Upper lobe of left lung (tissue), 4 donors: ENCODE results near the gene USP6NL.

ENCODE experiments used
- EP300 ChIP-seq, 4 donors: sonication (generic); formaldehyde crosslinking; IDR thresholded peaks; one replicate each; pipeline ENCODE4 v1.5.1; 2017; ENCODE audit warnings: antibody characterized with exemption in 4 of 4, control low read depth in 2 of 4
- POLR2A ChIP-seq, 4 donors: fragments of 450-650 bp; IDR thresholded peaks; one replicate each; pipeline ENCODE4 v1.5.1; 2016 to 2017; ENCODE audit warnings: antibody characterized with exemption in 4 of 4, mild to moderate bottlenecking in 2 of 4
- TF ChIP-seq, protein P1 (sequence below), 6 experiments: fragments of 450-650 bp in 4 of 6; fragments of 200-600 bp in 2 of 6; sonication (generic) in 2 of 6; IDR thresholded peaks; one replicate each; pipeline ENCODE4 v1.5.1; 2016 to 2019; ENCODE audit warnings: antibody characterized with exemption in 6 of 6

DNA sequence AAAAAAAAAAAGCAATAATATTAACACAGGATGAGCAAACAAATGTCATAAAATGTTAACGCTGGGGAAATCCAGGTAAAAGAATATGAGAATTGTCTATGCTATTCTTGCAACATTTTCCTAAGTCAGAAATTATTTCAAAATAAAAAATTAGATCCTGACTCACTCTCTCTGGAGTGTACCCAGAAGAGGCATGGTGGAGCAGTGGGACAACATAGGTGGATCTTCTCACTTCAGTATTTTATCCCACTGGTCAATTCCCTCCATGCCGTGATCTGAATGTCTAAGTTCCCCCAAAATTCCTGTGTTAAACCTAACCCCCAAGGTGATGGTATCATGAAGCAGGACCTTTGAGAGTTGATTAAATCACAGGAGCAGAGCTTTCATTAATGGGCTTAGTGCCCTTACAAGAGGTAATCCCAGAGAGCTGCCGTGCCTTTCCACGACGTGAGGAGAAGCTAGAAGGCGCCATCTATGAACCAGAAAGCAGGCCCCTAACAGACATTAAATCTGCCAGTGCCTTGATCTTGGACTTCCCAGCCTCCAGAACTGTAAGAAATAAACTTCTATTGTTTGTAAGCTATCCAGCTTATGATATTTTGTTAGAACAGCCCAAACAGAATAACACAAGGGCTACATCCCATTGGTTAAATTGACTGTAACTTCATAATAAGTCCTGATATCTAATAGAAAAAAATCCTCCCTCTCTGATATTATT, 35.2 kb downstream of the USP6NL start:
- TF ChIP-seq POLR2A (IDR thresholded peaks at IDR 0.05) (no peak), EP300 (IDR thresholded peaks at IDR 0.05) (no peak)
- TF ChIP-seq, protein P1, sequence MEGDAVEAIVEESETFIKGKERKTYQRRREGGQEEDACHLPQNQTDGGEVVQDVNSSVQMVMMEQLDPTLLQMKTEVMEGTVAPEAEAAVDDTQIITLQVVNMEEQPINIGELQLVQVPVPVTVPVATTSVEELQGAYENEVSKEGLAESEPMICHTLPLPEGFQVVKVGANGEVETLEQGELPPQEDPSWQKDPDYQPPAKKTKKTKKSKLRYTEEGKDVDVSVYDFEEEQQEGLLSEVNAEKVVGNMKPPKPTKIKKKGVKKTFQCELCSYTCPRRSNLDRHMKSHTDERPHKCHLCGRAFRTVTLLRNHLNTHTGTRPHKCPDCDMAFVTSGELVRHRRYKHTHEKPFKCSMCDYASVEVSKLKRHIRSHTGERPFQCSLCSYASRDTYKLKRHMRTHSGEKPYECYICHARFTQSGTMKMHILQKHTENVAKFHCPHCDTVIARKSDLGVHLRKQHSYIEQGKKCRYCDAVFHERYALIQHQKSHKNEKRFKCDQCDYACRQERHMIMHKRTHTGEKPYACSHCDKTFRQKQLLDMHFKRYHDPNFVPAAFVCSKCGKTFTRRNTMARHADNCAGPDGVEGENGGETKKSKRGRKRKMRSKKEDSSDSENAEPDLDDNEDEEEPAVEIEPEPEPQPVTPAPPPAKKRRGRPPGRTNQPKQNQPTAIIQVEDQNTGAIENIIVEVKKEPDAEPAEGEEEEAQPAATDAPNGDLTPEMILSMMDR (IDR thresholded peaks at IDR 0.05): no peak
